SKM-1 treated with dmso at 0.1 percent for 144 hours (cell line): ENCODE results near the gene FNDC3B.

ENCODE experiments used
- DNase-seq: peaks from one replicate; lab custom pipeline; 2025; ENCODE audit not compliant: unreplicated experiment; lab: John Stamatoyannopoulos, UW

Gene FNDC3B

GRCh38 chr3:172256101-172256734, 216.8 kb downstream of the FNDC3B start:
- no peak for DNase-seq

- no peak for DNase-seq
These were observed 218.4 kb downstream of the FNDC3B start for GRCh38 chr3:172257648-172258400.

- DNase-seq, result no peak
These were observed 219.2 kb downstream of the FNDC3B start for GRCh38 chr3:172258624-172259023.

GRCh38 chr3:172259111-172259541, 219.7 kb downstream of the FNDC3B start:
- DNase-seq, result no peak

- DNase-seq, result no peak
These were observed 220.4 kb downstream of the FNDC3B start for GRCh38 chr3:172259726-172260248.

GRCh38 chr3:172260381-172260780, 221.0 kb downstream of the FNDC3B start:
- DNase-seq, result no peak

GRCh38 chr3:172261054-172261453, 221.7 kb downstream of the FNDC3B start:
- no peak for DNase-seq

GRCh38 chr3:172262991-172263608, 223.7 kb downstream of the FNDC3B start:
- DNase-seq, result no peak

- DNase-seq, result no peak
These were observed 224.6 kb downstream of the FNDC3B start for GRCh38 chr3:172263781-172264486.

- DNase-seq, result no peak
These were observed 226.7 kb downstream of the FNDC3B start for GRCh38 chr3:172266103-172266502.

- DNase-seq, result no peak
These were observed 229.0 kb downstream of the FNDC3B start for GRCh38 chr3:172268425-172268824.

- DNase-seq, result no peak
These were observed 229.5 kb downstream of the FNDC3B start for GRCh38 chr3:172268868-172269267.

GRCh38 chr3:172270557-172271166, 231.3 kb downstream of the FNDC3B start:
- no peak for DNase-seq

GRCh38 chr3:172271386-172271976, 232.1 kb downstream of the FNDC3B start:
- no peak for DNase-seq

GRCh38 chr3:172272698-172273097, 233.3 kb downstream of the FNDC3B start:
- no peak for DNase-seq

GRCh38 chr3:172273378-172273777, 234.0 kb downstream of the FNDC3B start:
- DNase-seq, result no peak

GRCh38 chr3:172274906-172275305, 235.5 kb downstream of the FNDC3B start:
- no peak for DNase-seq

- DNase-seq, result no peak
These were observed 236.2 kb downstream of the FNDC3B start for GRCh38 chr3:172275586-172275985.

- DNase-seq, result no peak
These were observed 236.7 kb downstream of the FNDC3B start for GRCh38 chr3:172276103-172276502.

GRCh38 chr3:172277151-172277652, 237.8 kb downstream of the FNDC3B start:
- DNase-seq, result no peak
